RWPE1 (cell line): ENCODE measurements around the gene GTF2H4.

ENCODE experiments used
- CTCF ChIA-PET: fragments of 350-600 bp; sonication (Branson Sonifier 250); formaldehyde crosslinking; extraction: SDS; loops from one replicate; lab custom pipeline; 2021; lab: Yijun Ruan, JAX
- POLR2A ChIA-PET: fragments of 400-600 bp; formaldehyde crosslinking; extraction: SDS; loops from one replicate; lab custom pipeline; 2020; ENCODE audit warnings: antibody characterized with exemption; ENCODE audit not compliant: low non-redundant PET; lab: Yijun Ruan, JAX
- DNase-seq: peaks from one replicate; pipeline ENCODE4 v3.0.0; 2012; ENCODE audit warnings: low spot score
- H3K27ac ChIP-seq: fragments of 450-650 bp; 2 replicates; pipeline ENCODE4 v1.5.1; 2017
- TF ChIP-seq, protein P1 (sequence below): fragments of 450-650 bp; conservative IDR thresholded peaks from 2 replicates; pipeline ENCODE4 v1.5.1; 2017; ENCODE audit warnings: low read depth, mild to moderate bottlenecking

Gene GTF2H4

GRCh38 chr6:30940361-30940986 is 32.5 kb downstream of the GTF2H4 start, which contains the start of gene MUCL3:
MUCL3 (plus strand) TSS chr6:30940973; CDS start chr6:30941000, 27 bp downstream.
- H3K27ac ChIP-seq: peak within 1 kb of the TSS; percentile 27; the same call in 1 of the 2 replicates
- TF ChIP-seq, protein P1, sequence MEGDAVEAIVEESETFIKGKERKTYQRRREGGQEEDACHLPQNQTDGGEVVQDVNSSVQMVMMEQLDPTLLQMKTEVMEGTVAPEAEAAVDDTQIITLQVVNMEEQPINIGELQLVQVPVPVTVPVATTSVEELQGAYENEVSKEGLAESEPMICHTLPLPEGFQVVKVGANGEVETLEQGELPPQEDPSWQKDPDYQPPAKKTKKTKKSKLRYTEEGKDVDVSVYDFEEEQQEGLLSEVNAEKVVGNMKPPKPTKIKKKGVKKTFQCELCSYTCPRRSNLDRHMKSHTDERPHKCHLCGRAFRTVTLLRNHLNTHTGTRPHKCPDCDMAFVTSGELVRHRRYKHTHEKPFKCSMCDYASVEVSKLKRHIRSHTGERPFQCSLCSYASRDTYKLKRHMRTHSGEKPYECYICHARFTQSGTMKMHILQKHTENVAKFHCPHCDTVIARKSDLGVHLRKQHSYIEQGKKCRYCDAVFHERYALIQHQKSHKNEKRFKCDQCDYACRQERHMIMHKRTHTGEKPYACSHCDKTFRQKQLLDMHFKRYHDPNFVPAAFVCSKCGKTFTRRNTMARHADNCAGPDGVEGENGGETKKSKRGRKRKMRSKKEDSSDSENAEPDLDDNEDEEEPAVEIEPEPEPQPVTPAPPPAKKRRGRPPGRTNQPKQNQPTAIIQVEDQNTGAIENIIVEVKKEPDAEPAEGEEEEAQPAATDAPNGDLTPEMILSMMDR: no peak
- ChIA-PET POLR2A (no interaction called here), CTCF (interaction anchor here (0.5 to 1.9 kb wide), 5 partner anchors 25 to 252 kb away, joined by 3 to 6 read pairs (median 3); no protein-coding TSS in a partner anchor)
- DNase-seq: no peak

DNA sequence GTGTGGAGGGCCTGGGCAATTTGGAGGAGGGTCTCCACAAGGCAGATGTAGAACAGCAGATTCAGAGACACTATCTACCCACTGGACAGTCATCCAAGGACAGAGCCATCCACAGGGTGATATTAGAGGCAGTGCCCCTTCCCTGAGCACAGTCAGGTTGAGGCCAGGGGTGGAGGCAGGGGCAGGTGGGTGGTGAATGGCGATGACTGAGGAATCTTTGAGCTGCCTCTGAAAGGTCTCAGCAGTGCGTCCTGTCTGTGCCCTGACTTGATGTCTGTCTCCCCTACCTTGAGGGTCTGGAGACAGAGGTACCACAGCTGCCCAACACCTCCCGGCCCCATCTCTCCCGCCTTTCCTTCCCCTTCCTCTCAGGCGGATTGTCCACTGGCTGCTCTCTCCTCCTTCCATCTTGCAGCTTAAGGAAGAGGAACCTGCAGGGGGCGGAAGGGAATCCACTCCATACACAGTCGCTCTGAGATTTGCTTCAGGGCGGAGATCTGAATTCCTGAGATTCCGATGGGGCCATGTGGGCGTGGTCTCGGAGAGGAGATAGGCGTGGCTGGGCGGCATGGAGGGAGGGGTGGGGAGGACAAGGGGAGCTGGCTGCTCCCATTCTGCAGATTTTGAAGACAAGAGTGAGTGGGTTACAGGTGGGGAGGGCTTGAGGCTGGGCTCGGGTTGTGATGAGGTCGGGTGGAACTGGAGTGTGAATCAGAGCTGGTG is 34.5 kb downstream of the GTF2H4 start:
- POLR2A ChIA-PET: no interaction called here
- peak overlapping the region; percentile 3; the same call in 1 of the 2 replicates for H3K27ac ChIP-seq
- TF ChIP-seq, protein P1: no peak; the same call in 1 of the 2 replicates
- CTCF ChIA-PET: interaction anchor here (0.6 to 1.1 kb wide), 6 partner anchors 13 to 145 kb away, joined by 3 to 4 read pairs (median 4); no protein-coding TSS in a partner anchor
- DNase-seq: peak; percentile 90

DNA sequence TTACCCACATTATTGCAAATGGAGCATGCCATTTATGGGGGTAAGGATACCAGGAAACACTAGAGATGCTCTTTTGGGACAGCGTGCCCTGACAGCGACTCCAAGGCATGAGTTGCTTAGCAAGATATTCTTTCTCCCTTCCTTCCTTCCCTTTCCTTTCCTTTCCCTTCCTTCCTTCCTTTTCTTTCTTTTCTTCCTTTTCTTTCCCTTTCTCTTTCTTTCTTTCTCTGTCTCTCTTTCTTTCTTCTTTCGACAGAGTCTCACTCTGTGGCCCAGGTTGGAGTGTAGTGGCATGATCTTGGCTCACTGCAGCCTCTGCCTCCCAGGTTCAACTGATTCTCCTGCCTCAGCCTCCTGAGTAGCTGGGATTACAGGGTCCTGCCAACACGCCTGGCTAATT is 36.0 kb downstream of the GTF2H4 start:
- DNase-seq: no peak
- CTCF ChIA-PET: no interaction called here
- no peak overlapping the region for H3K27ac ChIP-seq
- TF ChIP-seq, protein P1: no peak
- POLR2A ChIA-PET: no interaction called here

GRCh38 chr6:30945281-30945680 is 37.3 kb downstream of the GTF2H4 start:
- TF ChIP-seq, protein P1: no peak
- ChIA-PET CTCF (interaction anchor here (0.6 kb wide), 2 partner anchors 11 to 33 kb away, joined by 3 to 4 read pairs; no protein-coding TSS in a partner anchor), POLR2A (no interaction called here)
- no peak overlapping the region for H3K27ac ChIP-seq
- DNase-seq: no peak

- DNase-seq: no peak
- ChIA-PET CTCF (no interaction called here), POLR2A (no interaction called here)
- no peak overlapping the region for H3K27ac ChIP-seq
- TF ChIP-seq, protein P1: no peak
Observed at GRCh38 chr6:30947231-30947630, 39.2 kb downstream of the GTF2H4 start.

- TF ChIP-seq, protein P1: no peak
- CTCF ChIA-PET: no interaction called here
- no peak for DNase-seq
- H3K27ac ChIP-seq: no peak overlapping the region
- POLR2A ChIA-PET: no interaction called here
Observed at GRCh38 chr6:30948811-30949210, 40.8 kb downstream of the GTF2H4 start.
